Skeletal muscle satellite cell (primary cell): ENCODE data around the gene USF2.
"Not testable (repeated sequence)": the region's sequence is repeated elsewhere in the genome, so short reads cannot be mapped to it uniquely, and the experiment has no call there.

Experiments used
- H3K27me3 ChIP-seq: 2 replicates; pipeline ENCODE4 v1.7.0; 2013; ENCODE audit warnings: low read length; ENCODE audit not compliant: control insufficient read depth, insufficient read depth
- H3K36me3 ChIP-seq: 2 replicates; pipeline ENCODE4 v1.7.0; 2013; ENCODE audit warnings: mild to moderate bottlenecking, control low read depth, low read length; ENCODE audit not compliant: insufficient read depth
- H3K4me1 ChIP-seq: 2 replicates; pipeline ENCODE4 v1.7.0; 2013; ENCODE audit warnings: low read length; ENCODE audit not compliant: control insufficient read depth, insufficient read depth
- H3K4me2 ChIP-seq: 2 replicates; pipeline ENCODE4 v1.7.0; 2013; ENCODE audit warnings: mild to moderate bottlenecking, low read length
- H3K4me3 ChIP-seq: 2 replicates; pipeline ENCODE4 v1.7.0; 2013; ENCODE audit warnings: low read length
- H3K9ac ChIP-seq: 2 replicates; pipeline ENCODE4 v1.7.0; 2013; ENCODE audit warnings: mild to moderate bottlenecking, low read depth, low read length, moderate library complexity
- H3K9me3 ChIP-seq: replicated peaks from 2 replicates; pipeline ENCODE4 v1.7.0; 2013; ENCODE audit warnings: mild to moderate bottlenecking, control low read depth, low read length

USF2 gene

GRCh38 chr19:35284153-35285094, 15.7 kb downstream of the USF2 start:
- Histone ChIP-seq H3K9ac (no peak overlapping the region), H3K9me3 (no peaks in the 10 kb centered on the region), H3K4me3 (no peak overlapping the region), H3K4me1 (no peaks in the 10 kb centered on the region), H3K4me2 (no peak overlapping the region), H3K36me3 (no peaks in the 10 kb centered on the region), H3K27me3 (peaks cover 41% of the 10 kb centered on the region)

DNA sequence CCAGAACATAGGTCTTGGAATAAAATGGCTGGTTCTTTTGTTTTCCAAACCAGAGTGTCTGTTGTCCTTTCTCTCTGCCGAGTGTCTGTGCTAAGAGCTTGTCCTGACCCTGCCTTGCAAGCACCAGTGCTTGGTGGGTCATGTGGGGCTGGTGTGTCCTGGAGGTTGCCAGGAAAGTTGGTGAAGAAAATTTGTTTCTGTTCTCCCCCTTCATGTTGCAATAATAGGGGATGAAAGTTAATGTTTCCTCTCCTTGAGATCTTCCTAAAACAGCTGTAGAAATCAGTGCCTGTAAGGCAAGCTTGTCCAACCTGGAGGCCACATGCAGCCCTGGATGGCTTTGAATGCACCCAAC, 16.3 kb downstream of the USF2 start:
- H3K9me3 ChIP-seq: no peaks in the 10 kb centered on the region
- H3K9ac ChIP-seq: no peak overlapping the region
- H3K27me3 ChIP-seq: peaks cover 41% of the 10 kb centered on the region
- H3K4me2 ChIP-seq: no peak overlapping the region
- H3K4me3 ChIP-seq: no peak overlapping the region
- H3K36me3 ChIP-seq: no peaks in the 10 kb centered on the region
- H3K4me1 ChIP-seq: no peaks in the 10 kb centered on the region

DNA sequence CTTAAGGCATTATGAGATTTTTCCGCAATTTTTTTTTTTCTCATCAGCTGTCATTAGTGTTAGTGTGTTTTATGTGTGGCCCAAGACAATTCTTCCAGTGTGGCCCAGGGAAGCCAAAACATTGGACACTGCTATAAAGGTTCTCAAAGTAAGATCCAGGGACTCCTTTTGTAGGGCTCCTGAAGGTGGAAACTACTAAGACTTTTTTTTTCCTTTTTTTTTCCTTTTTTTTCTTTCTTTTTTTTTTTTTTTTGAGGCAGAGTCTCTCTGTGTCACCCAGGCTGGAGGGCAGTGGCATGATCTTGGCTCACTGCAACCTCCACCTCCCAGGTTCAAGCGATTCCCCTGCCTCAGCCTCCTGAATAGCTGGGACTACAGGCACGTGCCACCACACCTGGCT, 16.7 kb downstream of the USF2 start:
- H3K9ac ChIP-seq: not testable (repeated sequence)
- peaks cover 45% of the 10 kb centered on the region for H3K27me3 ChIP-seq

GRCh38 chr19:35286101-35286500, 17.3 kb downstream of the USF2 start:
- H3K9me3 ChIP-seq, H3K36me3 ChIP-seq, H3K4me3 ChIP-seq, H3K4me1 ChIP-seq, H3K9ac ChIP-seq, H3K4me2 ChIP-seq: not testable (repeated sequence)
- peaks cover 43% of the 10 kb centered on the region for H3K27me3 ChIP-seq

More for the DNA sequence above, 16.7 kb downstream of the USF2 start:
- H3K36me3 ChIP-seq, H3K4me1 ChIP-seq, H3K4me2 ChIP-seq, H3K9me3 ChIP-seq, H3K4me3 ChIP-seq: not testable (repeated sequence)

DNA sequence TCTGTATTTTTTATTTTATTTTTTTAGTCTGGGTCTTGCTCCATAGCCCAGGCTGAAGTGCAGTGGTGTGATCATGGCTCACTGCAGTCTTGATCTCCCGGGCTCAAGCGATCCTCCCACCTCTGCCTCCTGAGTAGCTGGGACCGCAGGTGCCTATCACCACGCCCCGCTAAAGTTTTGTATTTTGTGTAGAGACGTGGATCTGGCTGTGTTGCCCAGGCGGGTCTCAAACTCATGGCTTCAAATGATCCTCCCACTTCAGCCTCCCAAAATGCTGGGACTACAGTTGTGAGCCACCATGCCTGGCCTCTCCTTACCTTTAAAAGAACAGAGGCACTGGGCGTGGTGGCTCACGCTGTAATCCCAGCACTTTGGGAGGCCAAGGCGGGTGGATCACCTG, 19.0 kb downstream of the USF2 start:
- Histone ChIP-seq H3K27me3 (peaks cover 47% of the 10 kb centered on the region), H3K9ac (no peak overlapping the region), H3K9me3 (no peaks in the 10 kb centered on the region), H3K4me3 (no peak overlapping the region), H3K4me1 (no peaks in the 10 kb centered on the region), H3K4me2 (no peak overlapping the region), H3K36me3 (no peaks in the 10 kb centered on the region)

GRCh38 chr19:35288331-35288730, 19.6 kb downstream of the USF2 start:
- no peaks in the 10 kb centered on the region for H3K4me1 ChIP-seq
- H3K9me3 ChIP-seq: no peaks in the 10 kb centered on the region
- H3K4me2 ChIP-seq: no peak overlapping the region
- no peak overlapping the region for H3K4me3 ChIP-seq
- no peaks in the 10 kb centered on the region for H3K36me3 ChIP-seq
- H3K9ac ChIP-seq: no peak overlapping the region
- peaks cover 48% of the 10 kb centered on the region for H3K27me3 ChIP-seq

GRCh38 chr19:35288906-35289305, 20.1 kb downstream of the USF2 start:
- H3K4me2 ChIP-seq: no peak overlapping the region
- H3K36me3 ChIP-seq: no peaks in the 10 kb centered on the region
- no peaks in the 10 kb centered on the region for H3K9me3 ChIP-seq
- no peak overlapping the region for H3K9ac ChIP-seq
- no peaks in the 10 kb centered on the region for H3K4me1 ChIP-seq
- no peak overlapping the region for H3K4me3 ChIP-seq
- peaks cover 51% of the 10 kb centered on the region for H3K27me3 ChIP-seq

GRCh38 chr19:35290381-35291127, 21.8 kb downstream of the USF2 start:
- Histone ChIP-seq H3K4me3 (no peak overlapping the region), H3K9ac (no peak overlapping the region), H3K4me1 (no peaks in the 10 kb centered on the region), H3K36me3 (no peaks in the 10 kb centered on the region), H3K27me3 (peaks cover 51% of the 10 kb centered on the region), H3K9me3 (no peaks in the 10 kb centered on the region), H3K4me2 (no peak overlapping the region)

DNA sequence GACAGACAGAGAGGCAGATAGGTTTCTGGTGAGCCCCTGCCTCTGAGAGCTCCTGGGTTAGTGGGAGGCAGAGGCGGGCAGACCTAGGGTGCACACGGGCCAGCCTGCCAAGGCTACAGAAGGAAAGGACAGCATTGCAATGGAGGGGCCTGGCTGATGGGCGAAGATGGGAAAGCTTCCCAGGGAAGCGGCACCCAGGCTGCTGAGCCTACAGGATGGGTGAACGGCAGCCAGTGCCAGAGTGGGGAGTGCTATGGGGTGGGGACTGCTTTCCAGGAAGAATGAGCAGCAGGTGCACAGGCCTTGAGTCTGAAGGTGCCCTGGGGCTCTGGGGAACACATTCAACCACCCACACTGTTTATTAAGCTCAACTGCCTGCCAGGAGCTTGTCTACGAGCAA, 22.5 kb downstream of the USF2 start:
- Histone ChIP-seq H3K36me3 (no peaks in the 10 kb centered on the region), H3K9me3 (no peaks in the 10 kb centered on the region), H3K4me2 (no peak overlapping the region), H3K4me1 (no peaks in the 10 kb centered on the region), H3K27me3 (peaks cover 58% of the 10 kb centered on the region), H3K4me3 (no peak overlapping the region), H3K9ac (no peak overlapping the region)

DNA sequence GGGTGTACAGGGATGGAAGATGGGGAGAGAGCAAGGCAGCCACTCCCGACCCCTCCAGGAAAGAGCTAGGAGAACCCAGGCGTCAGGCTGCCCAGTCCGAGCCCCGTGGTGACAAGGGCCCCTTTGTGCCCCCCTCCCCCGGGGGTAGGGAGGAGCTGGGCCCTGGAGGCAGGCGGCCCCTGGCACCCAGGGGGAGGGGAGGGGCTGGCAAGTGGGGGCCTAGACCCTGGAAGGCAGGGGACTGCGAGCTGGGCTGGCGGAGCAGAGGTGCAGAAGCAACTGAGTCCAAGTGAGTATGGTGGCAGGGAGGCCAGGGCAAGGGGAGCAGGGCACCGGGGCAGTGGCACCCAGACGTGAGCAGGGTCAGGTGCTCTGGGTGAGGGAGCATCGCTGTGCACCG, 23.2 kb downstream of the USF2 start, which contains the start of gene MAG:
MAG (plus strand) TSS at position 246 of the 400 bp plus-strand sequence. CDS start 3,248 bp downstream, outside the sequence.
- no peaks in the 10 kb centered on the region for H3K36me3 ChIP-seq
- H3K4me2 ChIP-seq: no peak within 1 kb of the TSS
- no peak within 1 kb of the TSS for H3K4me3 ChIP-seq
- peaks cover 58% of the 10 kb centered on the region for H3K27me3 ChIP-seq
- H3K9ac ChIP-seq: no peak within 1 kb of the TSS
- no peaks in the 10 kb centered on the region for H3K9me3 ChIP-seq
- H3K4me1 ChIP-seq: no peaks in the 10 kb centered on the region

DNA sequence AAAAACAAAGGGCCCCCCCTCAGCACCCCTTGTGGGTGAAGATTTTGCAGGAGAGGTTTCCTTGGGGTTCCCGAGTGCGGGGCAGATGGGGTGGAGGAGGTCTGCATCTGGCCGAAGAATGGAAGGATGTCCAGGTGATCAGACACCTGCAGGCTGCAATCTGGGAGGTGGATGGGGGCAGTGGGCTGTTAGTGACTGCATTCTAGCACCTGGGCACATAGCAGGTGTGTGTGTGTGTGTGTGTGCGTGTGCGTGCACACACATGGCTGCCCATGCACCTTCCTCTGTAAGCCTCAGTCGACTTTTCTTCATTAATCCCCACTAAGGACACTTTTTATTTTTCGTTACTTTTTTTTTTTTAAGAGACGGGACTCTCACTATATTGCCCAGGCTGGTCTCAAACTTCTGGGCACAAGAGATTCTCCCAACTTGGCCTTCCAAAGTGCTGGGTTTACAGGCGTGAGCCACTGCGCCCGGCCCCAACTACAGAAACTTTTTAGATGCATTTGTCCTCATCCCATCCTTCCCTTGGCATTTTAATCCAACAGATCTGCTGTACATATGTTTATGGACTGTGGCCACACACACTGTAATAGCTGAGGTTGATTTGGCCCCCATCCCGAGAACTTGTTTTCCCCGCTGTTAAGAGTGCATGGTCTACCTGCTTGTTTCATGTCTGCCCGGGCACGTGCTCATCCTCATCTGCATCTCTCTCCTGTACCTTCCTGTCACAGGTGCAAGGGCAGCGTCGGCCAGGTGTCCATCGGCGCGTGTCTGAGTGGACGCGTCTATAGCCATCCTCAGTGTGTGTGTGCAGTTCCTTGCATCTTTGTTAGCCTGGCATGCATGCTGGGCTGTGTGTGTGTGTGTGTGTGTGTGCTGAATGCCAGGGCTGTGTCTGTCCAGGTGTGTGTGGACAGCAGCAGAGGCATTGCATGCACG, 23.9 kb downstream of the USF2 start:
- H3K4me3 ChIP-seq: no peak overlapping the region
- H3K9ac ChIP-seq: no peak overlapping the region
- no peak overlapping the region for H3K4me2 ChIP-seq
- H3K9me3 ChIP-seq: no peaks in the 10 kb centered on the region
- H3K27me3 ChIP-seq: peaks cover 56% of the 10 kb centered on the region
- H3K36me3 ChIP-seq: no peaks in the 10 kb centered on the region
- H3K4me1 ChIP-seq: no peaks in the 10 kb centered on the region
